Stimulated activated CD8-positive, alpha-beta memory T cell treated with anti-CD3 and anti-CD28 coated beads, Interleukin-7, amount 100 ng/mL, for 1 hour (primary cell): ENCODE results near the gene MRPS21.

Source experiments
- DNase-seq, 2 donors: peaks; one replicate each; pipeline ENCODE4 v3.0.0-alpha.2; 2020; ENCODE audit warnings: low read depth in 2 of 2

Gene MRPS21

DNA sequence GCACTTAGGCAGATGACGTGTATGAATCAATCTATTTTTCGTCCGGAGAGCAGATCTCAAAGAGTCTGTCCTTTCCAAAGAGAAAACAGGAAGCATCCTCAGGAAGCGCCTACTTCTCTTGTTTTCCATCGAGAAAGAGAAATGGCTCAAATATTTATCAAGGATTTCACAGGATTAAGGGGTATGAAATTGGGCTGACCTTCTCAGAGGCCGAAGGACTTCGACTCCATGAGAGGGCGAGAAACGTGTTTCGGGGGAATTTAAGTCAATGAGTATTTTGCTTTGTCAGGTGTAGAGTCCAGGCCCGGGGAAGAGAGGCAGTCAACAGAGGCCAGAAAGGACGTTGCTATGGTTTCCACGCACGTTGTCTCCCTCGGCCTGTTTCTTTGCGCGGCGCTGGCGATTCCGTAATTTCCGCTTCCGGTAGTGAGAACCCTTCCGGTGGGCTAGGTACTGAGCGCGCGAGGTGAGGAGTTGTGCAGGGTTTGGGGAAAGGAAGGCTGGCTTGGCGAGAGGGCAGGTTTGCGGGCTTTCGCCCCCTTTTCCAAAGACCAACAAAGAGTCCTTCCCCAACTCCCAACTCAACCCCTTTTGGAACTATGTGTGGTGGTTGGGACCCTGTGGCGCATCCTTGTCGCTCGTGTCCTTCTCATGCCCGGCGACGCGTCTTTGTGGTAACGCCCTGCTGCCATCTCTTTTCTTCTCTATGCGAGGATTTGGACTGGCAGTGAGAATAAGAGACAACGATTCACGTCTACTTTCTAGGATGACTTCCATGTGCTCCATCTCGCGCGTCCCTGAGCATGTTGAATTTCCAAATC lies at the start of gene MRPS21:
TSS of gene MRPS21 (plus strand) at position 429 of the 821 bp plus-strand sequence. CDS start 506 bp downstream, outside the sequence.
- peak; percentile 65 to 68 for DNase-seq

DNA sequence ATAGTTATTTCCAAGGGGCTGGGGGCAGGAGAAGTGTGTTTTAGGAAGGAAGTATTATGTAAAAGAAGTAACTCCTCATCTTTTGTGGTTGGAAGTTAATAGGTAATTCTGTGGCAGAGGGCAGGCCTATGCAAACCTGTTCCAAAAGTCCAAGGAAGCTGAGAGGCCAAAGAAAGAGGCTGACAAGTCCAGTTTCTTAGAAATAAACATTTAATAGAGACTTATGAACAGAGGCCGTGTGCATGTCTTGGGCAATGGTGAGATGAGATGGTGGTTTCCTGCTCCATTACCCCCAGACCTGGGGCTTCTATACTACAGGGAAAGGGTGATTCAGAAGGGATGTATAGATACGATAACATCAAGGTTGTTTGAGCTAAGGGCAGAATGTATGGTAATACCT lies 43.7 kb upstream of the MRPS21 start:
- DNase-seq: no peak

DNA sequence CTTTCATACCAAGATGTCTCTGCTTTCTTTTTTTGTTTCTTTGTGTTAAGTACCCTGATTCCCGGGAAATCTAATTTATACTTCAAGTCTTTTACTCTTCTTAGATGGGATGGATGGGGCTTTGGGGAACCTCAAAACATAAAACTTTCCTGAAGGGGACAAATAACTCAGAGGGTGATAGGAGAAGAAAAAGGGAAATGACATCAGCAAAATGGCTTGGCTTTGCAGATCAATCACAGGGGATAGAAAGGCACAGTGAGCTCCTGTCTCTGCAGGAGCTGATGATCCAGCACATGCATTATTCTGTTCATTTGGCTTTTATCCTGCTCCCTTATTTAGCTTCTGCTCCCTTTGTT lies 37.5 kb upstream of the MRPS21 start:
- DNase-seq: no peak

DNA sequence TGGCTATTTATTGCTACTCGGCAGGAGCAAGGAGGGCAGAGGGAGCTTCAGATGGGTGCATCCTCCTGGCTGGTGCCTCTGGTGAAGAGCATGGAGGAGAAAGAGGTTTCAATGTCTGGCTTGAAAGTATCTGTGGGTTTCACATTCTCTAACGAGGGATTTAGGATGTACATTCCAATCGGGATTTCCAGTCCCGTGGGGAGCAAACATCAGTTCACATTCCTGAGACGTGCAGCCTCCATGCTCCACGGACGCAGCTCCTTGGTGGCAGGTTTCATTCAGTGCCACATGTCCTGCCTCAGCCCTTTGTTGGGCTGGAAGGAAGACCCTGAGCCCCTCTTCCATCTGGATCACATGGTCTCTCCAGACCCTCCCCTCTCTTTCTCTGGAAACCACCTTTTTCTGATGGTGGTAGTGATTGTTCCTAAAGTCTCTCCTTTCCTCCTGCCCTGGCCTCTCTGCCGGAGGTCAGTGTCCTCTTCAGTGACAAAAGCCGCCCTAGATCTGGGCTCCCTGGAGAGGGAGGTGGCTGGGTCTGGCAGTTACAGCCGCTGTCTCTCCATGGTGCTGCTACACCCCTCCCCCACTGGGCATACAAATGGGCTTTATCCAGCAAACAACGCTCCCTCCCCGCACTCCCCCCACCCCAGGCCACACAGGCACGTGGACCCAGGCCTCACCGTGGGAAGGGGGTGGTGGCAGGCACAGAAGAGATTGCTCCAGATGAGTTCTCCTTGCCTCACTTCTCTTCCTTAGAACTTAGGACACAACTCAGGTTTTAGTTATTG lies 36.9 kb upstream of the MRPS21 start:
- DNase-seq: no peak

DNA sequence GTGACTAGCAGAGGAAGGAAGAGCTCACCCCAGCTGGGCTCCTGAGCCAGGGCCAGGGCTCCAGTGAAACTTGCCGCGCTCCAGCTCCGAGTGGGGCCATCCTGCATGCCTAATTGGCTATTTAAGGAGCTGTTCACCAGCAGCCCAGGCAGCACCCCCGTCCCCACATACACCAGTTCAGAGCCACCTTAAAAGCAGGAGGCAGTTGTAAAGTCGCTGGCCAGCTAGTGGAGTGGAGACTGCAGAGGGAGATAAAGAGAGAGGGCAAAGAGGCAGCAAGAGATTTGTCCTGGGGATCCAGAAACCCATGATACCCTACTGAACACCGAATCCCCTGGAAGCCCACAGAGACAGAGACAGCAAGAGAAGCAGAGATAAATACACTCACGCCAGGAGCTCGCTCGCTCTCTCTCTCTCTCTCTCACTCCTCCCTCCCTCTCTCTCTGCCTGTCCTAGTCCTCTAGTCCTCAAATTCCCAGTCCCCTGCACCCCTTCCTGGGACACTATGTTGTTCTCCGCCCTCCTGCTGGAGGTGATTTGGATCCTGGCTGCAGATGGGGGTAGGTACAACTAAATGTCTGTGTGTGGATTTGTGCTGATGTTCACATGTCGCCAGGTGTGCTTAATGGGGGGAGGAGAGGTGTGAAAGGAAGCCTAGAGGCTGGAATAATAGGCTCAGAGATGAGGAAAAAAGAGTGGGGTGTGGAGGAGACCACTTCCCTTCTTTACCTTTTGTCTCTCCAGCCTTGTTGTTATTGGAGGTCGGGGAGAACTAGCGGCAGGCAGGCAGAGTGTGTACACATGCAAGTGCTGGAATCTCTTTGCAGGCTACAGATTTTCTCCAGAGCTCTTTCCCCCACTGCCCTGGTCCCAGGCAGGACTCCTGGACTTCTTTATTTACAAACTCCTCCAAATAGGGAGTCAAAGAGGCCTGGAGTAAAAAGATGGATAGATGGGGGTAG lies 35.8 kb upstream of the MRPS21 start, which contains the start of gene CA14:
TSS of gene CA14 (plus strand) at position 151 of the 962 bp plus-strand sequence. CDS start at position 506, 355 bp downstream.
- DNase-seq: no peak

DNA sequence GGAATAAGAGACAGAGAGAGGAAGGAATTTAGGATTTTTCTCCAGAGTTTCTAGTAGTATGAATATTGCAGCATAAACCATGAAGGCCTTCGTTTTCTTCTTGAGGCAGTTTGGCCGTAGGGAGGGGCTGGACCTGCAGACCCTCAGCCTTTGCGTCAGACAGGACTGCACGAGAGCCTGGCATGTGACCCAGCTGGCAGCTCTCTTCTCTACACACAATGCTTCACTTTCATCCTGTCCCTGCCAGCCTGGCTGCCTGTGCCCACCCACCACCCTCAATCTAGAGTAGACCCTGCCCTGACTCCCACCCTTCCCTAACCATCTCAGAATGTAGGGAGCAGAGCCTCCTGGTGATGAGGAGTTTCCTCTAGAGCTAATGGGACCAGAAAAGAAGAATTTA lies 34.4 kb upstream of the MRPS21 start:
- DNase-seq: no peak

DNA sequence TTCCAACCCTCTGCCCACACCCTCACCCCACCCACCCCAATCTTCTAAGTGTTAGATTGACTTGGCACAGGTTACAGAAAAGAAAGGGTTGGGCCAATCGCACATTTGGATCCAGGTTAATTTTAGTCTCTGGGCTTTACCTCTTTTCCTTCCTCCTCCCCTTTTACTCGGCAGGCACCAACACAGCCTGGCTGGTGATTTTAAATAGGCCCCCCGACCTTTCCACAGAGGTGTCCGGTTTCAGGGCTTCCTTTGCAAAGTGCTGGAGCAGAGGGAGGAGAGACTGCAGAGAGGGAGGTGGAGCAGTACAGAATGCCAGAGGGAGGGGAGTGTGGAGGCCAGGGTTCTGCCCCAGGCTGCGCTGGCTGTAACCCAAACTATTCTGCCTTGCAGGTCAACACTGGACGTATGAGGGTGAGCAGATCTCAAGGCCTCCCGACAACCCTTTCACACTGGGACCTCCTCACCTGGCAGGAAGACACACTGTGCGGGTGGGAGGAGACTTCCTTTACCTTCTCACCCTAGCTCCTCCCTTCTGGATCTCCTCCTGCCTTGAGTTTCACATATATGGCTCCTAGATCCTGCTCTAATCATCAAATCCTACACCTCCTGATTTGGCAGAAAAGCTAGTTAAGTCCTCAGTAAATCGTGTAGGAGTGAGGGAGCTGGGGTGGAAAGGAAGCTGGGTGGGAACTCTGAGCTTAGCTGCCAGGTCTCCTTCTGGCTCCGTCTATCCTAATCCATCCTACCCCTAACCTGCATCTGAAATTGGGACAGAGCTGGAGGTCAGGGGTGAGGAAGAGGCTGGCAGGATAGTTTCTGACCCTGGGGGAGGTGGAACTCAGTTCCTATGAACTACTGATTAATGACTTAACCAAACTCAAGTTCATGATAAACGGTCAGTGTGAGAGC lies 33.6 kb upstream of the MRPS21 start:
- no peak for DNase-seq

DNA sequence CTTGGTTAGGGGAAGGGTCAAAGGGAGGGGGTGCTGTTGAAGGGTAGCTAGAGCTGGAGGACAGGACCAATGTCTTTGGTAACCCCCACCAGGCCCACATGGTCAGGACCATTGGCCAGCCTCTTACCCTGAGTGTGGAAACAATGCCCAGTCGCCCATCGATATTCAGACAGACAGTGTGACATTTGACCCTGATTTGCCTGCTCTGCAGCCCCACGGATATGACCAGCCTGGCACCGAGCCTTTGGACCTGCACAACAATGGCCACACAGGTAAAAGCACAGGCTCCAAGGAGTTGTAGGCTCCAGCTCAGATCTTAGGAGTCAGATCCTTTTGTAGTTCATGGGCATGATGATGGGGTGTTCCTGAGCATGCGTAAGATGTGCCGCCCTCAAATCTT lies 32.3 kb upstream of the MRPS21 start:
- no peak for DNase-seq

DNA sequence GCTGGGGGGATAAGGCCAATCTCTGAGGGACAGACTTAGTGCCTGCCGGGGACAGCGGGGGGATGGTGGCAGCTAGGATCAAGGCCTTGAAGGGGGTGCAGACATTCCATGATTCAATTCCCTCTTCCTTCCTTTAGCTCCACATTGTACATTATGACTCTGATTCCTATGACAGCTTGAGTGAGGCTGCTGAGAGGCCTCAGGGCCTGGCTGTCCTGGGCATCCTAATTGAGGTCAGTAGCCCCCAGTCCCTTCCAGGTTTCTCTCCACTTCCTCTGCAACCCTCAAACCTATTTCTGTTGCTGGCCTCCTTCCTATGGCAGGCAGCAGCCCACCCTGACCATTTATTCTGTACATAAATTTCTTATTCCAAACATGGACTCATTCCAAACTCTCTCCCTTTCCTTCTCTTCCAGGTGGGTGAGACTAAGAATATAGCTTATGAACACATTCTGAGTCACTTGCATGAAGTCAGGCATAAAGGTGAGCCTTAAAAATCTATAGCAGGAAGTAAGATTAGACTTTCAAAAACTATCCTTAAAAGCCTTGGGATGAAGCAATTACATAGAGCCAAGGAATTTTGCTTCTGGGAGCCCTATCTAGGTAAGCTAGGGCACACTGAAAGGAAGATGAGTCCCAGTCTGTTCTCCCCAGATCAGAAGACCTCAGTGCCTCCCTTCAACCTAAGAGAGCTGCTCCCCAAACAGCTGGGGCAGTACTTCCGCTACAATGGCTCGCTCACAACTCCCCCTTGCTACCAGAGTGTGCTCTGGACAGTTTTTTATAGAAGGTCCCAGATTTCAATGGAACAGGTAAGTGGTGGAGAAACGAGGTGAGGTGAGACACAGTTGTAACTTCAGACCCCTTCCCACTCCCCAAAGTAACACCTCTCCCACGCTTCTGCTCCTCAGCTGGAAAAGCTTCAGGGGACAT lies 31.0 kb upstream of the MRPS21 start:
- DNase-seq: no peak

DNA sequence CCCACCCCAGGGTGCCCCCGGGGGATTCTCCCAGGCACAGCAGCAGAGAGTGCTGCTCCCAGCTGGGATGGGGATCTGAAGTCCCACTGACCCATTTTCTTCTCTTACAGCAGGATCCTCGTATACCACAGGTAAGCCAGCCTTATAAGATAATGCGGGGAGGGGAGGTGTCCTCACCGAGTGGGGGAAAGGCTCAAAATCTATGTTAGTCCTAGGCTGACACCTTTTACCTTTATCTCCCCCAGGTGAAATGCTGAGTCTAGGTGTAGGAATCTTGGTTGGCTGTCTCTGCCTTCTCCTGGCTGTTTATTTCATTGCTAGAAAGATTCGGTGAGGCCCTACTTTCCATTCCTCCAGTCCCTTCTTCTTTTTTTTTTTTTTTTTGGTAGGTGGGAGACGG lies 30.1 kb upstream of the MRPS21 start:
- DNase-seq: no peak

DNA sequence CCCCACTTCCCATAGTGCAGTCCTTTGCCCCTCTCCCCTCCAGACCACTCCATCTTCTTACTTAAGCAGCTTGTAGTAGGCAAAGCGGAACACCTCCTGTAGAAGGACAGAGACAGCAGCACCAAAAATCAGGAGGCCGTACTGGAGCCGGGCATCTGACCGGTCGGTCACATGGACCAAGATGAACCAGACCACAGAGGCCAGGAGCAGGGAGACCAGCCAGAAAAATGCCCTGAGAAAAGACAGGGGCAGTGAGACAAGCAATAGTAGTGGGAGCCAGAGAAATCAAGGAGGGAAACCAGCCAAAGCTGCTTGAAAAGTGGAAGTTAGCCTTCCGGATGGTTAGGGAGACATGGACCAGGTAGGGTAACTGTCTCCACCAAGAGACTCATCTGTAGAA lies 25.8 kb upstream of the MRPS21 start:
- no peak for DNase-seq

DNA sequence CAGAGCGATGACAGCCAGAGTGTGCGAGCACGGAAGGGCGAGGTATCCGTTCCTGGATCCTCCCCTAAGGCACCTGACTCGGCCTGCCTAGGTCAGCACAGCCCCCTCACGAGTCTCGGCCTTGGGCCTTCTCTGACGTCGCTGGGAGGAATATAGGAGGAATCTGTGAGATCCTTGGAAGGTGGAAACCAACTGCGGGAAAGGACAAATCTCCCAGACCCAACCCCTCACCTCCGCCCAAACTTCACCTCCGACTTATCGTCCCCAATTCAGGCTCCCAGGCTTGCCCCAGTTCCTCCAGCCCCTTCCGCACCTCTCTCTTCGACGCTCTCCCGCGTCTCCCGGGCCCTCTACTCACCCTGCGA lies 25.3 kb upstream of the MRPS21 start:
- peak in 1 of 2 donors; percentile 5 for DNase-seq

DNA sequence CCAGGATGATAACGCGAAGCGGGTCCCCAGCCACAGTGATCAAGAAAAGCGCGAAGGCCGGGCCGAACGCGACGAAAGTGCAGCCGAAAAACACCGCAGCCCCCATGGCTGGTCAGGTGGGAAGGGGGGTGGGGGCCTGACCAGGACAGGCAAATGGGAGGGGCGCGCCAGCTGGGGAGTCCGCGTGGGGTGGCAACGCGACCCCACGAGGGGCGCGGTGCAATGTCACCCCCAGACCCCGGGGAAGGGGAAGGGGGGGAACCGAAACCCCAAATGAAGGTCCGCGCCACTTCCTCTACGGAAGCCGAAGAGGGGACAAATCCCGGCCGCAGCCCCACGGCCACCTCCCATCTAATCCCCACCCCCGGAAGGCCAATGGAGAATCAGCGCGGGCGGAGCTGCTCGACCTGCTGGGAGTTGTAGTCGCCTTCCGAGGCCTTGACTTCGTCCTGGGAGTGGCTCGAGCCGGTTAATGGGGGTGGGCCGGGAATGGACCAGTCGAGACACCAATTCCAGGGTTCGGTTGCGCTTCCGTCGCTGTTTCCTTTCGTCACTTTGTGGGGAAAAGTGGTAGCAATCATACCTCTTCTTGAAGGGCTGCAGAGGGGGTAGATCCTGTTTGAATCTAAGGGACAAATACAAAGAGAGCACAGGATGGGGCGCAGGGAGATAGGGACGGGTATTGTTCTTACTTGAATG lies 24.8 kb upstream of the MRPS21 start, which contains the start of gene APH1A:
TSS of gene APH1A (minus strand) at position 312 of the 699 bp plus-strand sequence. CDS start at position 106, 206 bp downstream.
- DNase-seq: peak; percentile 78 to 81

DNA sequence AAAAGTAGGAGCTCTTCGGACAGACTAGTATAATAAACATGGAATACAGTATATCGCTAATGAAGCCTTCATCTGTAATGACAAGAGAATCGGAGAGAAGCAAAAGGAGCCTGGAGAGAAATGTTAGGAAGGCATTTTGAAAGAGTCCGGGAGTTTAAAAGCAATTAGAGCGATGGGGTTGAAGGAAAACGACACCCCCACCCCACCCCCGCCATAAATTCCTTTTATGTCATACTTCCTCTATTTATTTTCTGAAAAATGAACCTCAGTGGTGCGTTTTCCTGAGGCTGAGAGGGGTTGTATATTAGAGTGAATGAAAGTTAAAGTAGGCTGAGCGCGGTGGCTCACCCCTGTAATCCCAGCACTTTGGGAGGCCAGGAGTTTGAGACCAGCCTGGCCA lies 24.2 kb upstream of the MRPS21 start:
- DNase-seq: no peak

DNA sequence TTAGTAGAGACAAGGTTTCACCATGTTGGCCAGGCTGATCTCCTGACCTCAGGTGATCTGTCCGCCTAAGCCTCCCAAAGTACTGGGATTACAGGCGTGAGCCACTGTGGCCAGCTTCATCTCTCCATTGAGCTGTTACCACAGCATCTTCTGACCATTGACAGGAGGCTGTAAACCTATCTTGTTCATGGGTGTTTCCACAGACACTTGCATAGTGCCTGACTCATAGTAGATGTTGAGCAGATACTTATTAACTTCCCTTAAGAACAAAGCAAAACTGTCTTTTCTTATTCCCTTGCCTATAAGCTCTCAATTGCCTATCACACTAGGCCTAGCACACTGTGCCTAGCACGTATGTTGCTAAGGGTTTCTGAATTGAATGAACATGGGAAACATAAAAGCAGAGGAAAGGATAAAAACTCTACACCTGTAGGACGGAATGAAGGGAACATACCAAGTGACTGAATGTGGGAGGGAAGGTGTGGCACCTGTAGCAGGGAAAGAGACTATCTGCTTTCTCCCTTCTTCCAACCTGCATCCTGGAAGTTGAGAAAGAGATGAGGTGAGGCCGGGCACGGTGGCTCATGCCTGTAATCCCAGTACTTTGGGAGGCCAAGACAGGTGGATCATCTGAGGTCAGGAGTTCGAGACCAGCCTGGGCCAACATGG lies 22.2 kb upstream of the MRPS21 start:
- no peak for DNase-seq

DNA sequence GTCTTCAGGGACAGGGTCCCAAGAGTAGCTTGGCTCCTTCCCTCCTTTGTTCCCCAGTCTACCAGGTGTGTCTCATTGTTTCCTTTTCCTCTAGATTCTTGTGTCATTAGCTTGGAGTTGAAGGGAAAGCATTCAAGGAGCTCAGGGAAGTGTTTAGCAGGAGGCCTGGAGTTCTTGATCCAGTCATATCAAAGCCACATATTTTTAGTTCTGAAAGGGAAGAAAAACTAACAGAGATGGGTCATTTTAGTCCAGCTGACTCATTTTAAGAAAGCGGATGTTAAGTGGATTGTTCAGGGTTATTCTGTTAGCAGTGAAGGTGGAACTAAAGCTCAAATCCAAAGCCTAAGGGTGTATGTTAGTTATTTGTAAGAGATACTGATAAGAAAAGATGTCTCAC lies 20.4 kb upstream of the MRPS21 start:
- no peak for DNase-seq

DNA sequence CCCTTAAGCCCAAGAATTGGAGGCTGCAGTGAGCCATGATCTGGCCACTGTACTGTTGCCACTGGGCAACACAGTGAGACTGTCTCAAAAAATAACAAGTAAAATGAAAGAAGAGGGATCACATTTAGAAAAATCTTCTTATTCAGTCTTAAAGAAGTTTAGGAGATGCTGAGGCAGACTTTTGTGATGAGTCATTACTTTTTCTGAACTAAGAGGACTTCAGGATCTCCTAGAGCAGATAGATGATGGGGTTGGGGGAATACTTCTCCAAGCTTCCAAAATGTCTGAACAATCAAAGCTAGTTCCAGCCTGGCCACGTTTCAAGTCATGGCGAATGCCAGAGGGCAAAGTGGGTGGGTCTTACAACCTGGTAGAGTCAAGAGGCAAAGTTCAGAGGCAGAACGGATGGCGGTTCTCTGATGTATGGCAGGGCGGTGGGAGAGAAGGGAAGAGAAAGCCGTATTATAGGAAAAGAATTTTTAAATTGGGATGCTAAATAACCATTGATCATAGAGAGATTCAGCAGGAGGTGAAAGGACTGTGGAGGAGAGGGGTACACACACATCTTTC lies 13.4 kb upstream of the MRPS21 start:
- DNase-seq: no peak

DNA sequence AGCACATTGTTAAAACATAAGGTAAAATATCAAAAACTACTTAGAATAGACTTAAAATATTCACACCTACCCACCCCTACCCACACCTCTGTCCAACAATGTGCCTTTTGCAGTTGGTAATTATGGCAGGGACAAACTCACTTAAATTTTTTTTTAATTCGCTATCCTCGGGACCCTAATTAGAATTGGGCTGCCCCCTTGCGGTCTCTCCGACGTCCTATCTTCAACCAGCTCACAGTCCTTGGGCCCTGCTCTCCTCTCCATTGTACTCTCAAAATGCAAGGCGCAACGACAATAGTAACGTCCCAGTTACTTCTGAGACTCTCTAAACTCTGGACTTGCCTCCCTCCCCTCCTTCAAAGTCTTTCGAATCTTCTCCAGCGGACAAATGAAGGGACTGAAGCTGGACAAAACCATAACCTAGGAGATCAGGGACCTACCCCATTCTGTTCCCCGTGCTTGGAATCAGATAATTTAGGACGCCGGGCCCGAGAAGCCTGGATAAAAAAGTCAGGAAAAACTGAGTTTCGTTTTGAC lies 12.4 kb upstream of the MRPS21 start:
- DNase-seq: peak in 1 of 2 donors; percentile 22
